Neutrophil (primary cell): ENCODE results near the gene NUAK1.

Experiments
- H3K27ac ChIP-seq: fragments of 200-600 bp; sonication (generic); 2 replicates; pipeline ENCODE4 v1.5.1; 2016; ENCODE audit warnings: mild to moderate bottlenecking, moderate library complexity
- H3K27me3 ChIP-seq: fragments of 200-600 bp; sonication (generic); 2 replicates; pipeline ENCODE4 v1.6.0; 2016; ENCODE audit warnings: mild to moderate bottlenecking
- H3K36me3 ChIP-seq: fragments of 200-600 bp; sonication (generic); 2 replicates; pipeline ENCODE4 v1.5.1; 2017
- H3K4me1 ChIP-seq, 2 experiments: fragments of 200-600 bp in 1 of 2; sonication (generic) in 1 of 2; 1 replicate in 1 of 2; 2 replicates in 1 of 2; pipeline versions ENCODE4 v1.5.1 to v1.6.1; 2013 to 2016; ENCODE audit warnings: low read depth in 1 of 2, low read length in 1 of 2, mild to moderate bottlenecking in 1 of 2, moderate library complexity in 1 of 2; ENCODE audit not compliant: control insufficient read depth in 1 of 2, insufficient read depth in 1 of 2
- H3K4me3 ChIP-seq, 2 experiments: fragments of 200-600 bp in 1 of 2; sonication (generic) in 1 of 2; 1 replicate in 1 of 2; 2 replicates in 1 of 2; pipeline ENCODE4 v1.5.1; 2013 to 2016; ENCODE audit warnings: low read depth in 1 of 2, low read length in 1 of 2, mild to moderate bottlenecking in 1 of 2, moderate library complexity in 1 of 2
- H3K9me3 ChIP-seq: fragments of 200-600 bp; sonication (generic); 2 replicates; pipeline ENCODE4 v1.5.1; 2016
- TF ChIP-seq, protein P1 (sequence below): fragments of 200-600 bp; sonication (generic); IDR thresholded peaks from 2 replicates; pipeline ENCODE4 v1.5.1; 2016; ENCODE audit warnings: antibody characterized with exemption

Gene NUAK1

DNA sequence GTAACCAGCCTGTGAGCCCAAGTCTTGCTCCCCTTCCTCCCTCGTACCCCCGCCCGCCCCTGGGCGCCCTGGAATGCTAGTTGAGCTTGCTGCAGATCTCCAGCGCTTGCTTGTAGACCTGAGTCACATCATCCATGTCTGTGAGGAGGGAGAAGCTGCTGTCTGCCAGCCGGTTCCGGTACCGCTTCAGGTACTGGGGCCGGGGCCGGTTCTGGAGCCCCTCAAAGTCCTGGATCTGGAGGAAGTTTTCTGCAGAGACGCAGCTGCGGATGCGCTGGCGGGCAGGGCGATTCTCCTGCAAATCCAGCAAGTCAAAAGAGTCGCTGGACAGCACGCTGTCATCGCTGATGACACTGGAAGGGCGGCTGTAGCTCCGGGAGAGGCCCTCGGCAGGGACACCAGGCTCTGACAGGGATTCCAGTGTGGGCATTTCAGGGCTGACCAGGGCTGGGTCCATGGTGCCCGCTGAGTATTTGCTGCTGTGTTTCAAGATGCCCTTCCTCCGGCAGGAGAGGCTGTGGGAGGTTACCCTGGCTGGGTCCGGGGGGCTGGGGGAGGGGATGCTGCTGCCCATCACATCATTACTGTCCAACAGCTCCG is 71.9 kb downstream of the NUAK1 start:
- TF ChIP-seq, protein P1, sequence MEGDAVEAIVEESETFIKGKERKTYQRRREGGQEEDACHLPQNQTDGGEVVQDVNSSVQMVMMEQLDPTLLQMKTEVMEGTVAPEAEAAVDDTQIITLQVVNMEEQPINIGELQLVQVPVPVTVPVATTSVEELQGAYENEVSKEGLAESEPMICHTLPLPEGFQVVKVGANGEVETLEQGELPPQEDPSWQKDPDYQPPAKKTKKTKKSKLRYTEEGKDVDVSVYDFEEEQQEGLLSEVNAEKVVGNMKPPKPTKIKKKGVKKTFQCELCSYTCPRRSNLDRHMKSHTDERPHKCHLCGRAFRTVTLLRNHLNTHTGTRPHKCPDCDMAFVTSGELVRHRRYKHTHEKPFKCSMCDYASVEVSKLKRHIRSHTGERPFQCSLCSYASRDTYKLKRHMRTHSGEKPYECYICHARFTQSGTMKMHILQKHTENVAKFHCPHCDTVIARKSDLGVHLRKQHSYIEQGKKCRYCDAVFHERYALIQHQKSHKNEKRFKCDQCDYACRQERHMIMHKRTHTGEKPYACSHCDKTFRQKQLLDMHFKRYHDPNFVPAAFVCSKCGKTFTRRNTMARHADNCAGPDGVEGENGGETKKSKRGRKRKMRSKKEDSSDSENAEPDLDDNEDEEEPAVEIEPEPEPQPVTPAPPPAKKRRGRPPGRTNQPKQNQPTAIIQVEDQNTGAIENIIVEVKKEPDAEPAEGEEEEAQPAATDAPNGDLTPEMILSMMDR = no peak
- no peaks in the 10 kb centered on the region for H3K9me3 ChIP-seq
- no peaks in the 10 kb centered on the region for H3K27me3 ChIP-seq
- H3K27ac ChIP-seq = no peak overlapping the region
- no peaks in the 10 kb centered on the region for H3K4me1 ChIP-seq
- H3K4me3 ChIP-seq = no peak overlapping the region
- H3K36me3 ChIP-seq = no peaks in the 10 kb centered on the region

DNA sequence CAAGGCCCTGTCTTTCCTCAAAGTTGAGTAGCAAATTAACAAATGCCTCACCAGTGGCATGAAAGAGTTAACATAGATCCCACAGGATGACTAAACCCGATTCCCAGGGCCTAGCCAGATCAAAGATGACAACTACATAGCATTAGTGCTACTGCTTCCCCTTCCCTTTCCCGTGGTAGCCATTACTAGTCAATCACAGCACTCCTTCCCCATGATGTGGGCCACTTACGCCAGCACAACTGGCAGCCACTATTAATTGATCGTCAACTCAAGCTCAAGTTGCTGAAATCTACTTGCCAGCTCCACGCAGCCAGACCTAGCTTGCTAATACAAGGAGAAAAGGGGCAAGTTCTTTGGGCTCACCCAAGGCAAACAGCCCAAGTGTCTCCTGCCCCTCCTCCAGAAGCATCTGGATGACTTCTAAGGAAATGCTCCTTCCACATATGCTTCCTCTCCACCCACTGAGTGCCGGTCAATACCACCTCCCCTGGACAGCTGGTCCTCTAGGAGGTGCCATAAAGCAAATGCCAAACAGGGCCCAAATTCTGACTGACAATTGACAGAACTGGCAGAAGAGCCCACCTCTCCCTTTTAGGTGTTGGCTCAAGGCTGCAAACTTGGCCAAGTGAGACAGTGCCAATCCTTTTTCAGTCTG is 72.6 kb downstream of the NUAK1 start:
- no peaks in the 10 kb centered on the region for H3K36me3 ChIP-seq
- H3K4me3 ChIP-seq = no peak overlapping the region
- H3K4me1 ChIP-seq = no peaks in the 10 kb centered on the region
- H3K27me3 ChIP-seq = no peaks in the 10 kb centered on the region
- H3K9me3 ChIP-seq = no peaks in the 10 kb centered on the region
- no peak overlapping the region for H3K27ac ChIP-seq
- TF ChIP-seq, protein P1 = no peak

DNA sequence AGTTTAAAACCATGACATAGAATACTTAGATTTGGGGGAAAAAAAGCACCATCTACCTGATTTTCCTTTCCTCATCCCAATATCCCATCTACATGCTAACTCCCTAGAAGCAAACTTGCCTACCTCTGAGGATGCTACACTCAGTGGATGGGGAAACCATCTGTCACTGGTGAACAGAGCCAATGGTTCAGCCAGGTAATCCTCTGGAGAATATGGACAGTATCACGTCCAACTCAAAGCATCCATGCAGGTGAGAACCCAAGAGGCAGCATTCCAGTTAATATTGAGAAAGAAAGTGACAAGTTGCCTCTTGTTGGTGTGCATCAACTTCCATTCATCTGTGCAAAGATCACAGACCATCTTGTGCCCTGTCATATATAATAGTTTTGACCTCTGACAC is 73.2 kb downstream of the NUAK1 start:
- Histone ChIP-seq H3K27ac (no peak overlapping the region), H3K27me3 (no peaks in the 10 kb centered on the region), H3K9me3 (no peaks in the 10 kb centered on the region), H3K4me1 (no peaks in the 10 kb centered on the region), H3K36me3 (no peaks in the 10 kb centered on the region), H3K4me3 (no peak overlapping the region)
- TF ChIP-seq, protein P1 = no peak

DNA sequence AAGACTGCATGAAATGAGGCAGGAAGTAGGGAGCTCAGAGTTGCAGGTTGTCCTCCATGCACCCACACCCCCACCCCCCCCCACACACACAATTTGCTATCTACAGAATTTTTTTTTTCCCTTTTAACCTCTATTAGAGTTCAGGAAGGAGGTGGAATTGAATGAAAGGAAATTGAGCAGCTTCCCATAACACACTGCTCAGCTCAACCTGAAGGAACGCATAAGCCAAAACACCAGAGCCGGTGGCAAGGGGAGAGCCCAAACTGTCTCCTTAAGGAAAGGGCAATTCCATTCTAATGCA is 74.1 kb downstream of the NUAK1 start:
- Histone ChIP-seq H3K4me1 (no peaks in the 10 kb centered on the region), H3K27ac (no peak overlapping the region), H3K27me3 (no peaks in the 10 kb centered on the region), H3K9me3 (no peaks in the 10 kb centered on the region), H3K4me3 (no peak overlapping the region), H3K36me3 (no peaks in the 10 kb centered on the region)
- TF ChIP-seq, protein P1 = no peak

- Histone ChIP-seq H3K27me3 (no peaks in the 10 kb centered on the region), H3K4me1 (no peaks in the 10 kb centered on the region), H3K9me3 (no peaks in the 10 kb centered on the region), H3K4me3 (no peak overlapping the region), H3K27ac (no peak overlapping the region), H3K36me3 (no peaks in the 10 kb centered on the region)
- TF ChIP-seq, protein P1 = no peak
Measured at GRCh38 chr12:106063826-106064720, 74.7 kb downstream of the NUAK1 start.
